GM18502 (cell line): ENCODE measurements around the gene COBLL1.

Source experiments
- ATAC-seq: cut with Tn5 transposase; IDR thresholded peaks from one replicate; pipeline ENCODE4 v1.9.1; 2021; ENCODE audit warnings: mild to moderate bottlenecking; ENCODE audit not compliant: unreplicated experiment, poor library complexity

COBLL1 gene

DNA sequence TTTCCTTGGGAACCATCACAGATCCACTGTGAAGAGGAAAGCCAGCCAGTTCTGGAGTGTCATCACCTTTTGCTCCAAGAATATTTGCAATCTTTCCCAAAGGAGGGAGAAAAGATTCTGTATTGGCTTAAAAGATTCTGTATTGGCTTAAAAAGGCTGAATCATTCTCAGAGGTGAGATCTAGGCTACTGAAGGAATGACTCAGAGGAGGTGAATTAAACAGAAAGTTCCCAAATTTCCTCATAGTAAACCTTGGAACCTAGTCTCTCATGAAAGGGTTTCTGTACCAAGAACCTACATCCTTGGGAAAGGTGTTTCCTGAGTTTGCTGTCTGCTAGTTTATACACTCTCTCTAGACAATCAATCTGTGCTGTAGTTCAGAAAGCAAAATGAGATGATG, 186.3 kb downstream of the COBLL1 start:
- ATAC-seq = no peak

DNA sequence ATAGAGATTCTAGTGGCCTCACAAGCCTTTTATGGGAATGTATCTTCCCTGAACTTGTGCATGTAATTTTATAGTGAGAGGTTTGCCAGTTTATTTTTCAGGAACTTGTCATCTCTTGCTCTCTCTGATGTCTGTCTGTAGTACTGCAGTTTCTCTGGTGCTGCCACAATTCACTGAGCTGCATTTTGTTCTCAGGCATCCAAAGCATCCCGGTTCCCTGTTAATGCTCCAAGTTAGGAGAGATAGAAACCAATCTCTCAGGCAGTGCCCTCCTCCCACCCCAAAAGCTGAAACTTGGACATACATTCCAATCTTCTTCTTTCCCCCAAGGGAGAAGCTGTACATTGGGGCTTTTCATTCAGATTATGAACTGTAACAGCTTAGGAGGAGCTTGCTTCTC, 190.3 kb downstream of the COBLL1 start:
- ATAC-seq = no peak

DNA sequence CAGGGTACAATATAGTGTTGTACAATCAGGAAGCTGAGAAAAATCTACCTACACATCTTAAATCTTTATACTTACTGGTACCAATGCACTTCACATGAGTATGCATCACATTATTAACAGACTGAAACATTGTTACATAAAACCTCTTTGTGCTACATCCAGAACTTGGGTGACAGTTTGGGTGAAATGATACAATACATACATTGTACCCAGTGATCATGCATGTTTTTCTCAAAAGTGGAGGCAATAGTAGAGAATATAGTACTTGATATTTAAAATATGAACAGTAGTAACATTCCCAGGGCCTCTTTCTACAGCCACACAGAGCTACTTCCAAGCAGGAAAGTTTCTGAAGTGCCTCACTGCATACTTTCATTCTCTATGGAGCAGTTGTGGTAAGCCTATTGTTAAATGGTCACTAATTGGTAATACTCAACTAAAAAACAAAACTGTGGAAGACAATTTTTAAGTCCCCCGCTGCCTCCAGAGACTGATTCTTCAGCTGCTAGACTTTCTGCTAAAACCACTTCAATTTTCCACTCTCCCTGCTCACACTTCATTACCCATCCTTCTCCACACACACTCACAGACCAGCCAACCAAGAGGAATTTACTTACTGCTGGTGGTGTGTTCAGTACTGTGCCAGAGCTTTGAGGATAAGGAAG, 197.5 kb downstream of the COBLL1 start:
- ATAC-seq = no peak

DNA sequence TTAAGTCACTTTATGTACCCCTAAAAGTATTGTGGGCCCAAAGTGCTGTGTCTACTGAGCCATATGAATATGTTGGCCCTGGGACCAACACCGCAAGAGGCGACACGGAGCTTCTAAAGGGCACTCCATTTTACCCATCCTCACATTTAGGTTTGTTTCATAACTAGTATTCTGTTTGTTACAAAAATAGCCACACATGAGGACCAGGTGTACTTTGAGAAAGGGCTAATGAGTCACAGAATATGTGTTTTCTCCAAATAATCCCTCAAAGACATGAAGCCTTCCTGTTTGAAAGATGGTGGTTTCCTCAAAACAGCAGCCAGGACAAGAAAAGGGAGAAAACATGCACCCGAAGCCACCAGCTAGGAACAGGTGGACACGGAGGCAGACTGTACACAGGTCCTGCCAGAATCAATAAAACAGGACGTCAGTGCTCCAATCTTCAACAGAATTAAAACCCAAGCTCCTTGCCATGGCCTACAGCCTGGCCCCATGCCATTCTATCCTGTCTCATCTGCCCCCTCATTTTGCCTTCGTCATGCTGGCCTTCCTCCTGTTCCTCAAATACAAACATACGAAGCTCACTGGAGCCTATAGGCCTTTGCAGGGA, 198.6 kb downstream of the COBLL1 start:
- ATAC-seq = peak; percentile 54

DNA sequence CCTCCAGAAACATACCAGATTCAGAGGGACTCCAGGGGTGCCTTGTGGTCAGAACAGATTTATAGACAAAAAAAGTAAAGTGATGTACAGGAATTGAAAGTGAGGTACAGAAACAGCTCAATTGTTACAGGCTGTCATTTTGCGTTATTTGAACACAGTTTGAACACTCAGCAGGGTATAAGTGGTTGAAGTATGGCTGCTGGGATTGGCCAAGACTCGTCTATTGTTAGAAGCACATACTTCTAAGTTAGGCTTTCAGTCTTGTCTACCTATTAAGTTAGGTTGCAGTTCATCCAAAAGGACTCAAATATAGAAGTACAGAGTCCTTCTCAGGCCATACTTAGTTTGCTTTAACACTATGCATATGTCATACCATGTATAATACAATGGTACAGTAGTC, 199.4 kb downstream of the COBLL1 start:
- ATAC-seq = no peak
